Upper lobe of left lung (tissue), 4 donors: ENCODE results near the gene MARK3.

Source experiments
- CTCF ChIP-seq, 6 experiments: fragments of 450-650 bp in 4 of 6; fragments of 200-600 bp in 2 of 6; sonication (generic) in 2 of 6; IDR thresholded peaks; one replicate each; pipeline ENCODE4 v1.5.1; 2016 to 2019; ENCODE audit warnings: antibody characterized with exemption in 6 of 6
- EP300 ChIP-seq, 4 donors: sonication (generic); formaldehyde crosslinking; IDR thresholded peaks; one replicate each; pipeline ENCODE4 v1.5.1; 2017; ENCODE audit warnings: antibody characterized with exemption in 4 of 4, control low read depth in 2 of 4
- POLR2A ChIP-seq, 4 donors: fragments of 450-650 bp; IDR thresholded peaks; one replicate each; pipeline ENCODE4 v1.5.1; 2016 to 2017; ENCODE audit warnings: antibody characterized with exemption in 4 of 4, mild to moderate bottlenecking in 2 of 4
- POLR2AphosphoS5 ChIP-seq, 2 donors: sonication (generic); formaldehyde crosslinking; IDR thresholded peaks; one replicate each; pipeline ENCODE4 v1.5.1; 2017; ENCODE audit warnings: antibody characterized with exemption in 2 of 2

DNA sequence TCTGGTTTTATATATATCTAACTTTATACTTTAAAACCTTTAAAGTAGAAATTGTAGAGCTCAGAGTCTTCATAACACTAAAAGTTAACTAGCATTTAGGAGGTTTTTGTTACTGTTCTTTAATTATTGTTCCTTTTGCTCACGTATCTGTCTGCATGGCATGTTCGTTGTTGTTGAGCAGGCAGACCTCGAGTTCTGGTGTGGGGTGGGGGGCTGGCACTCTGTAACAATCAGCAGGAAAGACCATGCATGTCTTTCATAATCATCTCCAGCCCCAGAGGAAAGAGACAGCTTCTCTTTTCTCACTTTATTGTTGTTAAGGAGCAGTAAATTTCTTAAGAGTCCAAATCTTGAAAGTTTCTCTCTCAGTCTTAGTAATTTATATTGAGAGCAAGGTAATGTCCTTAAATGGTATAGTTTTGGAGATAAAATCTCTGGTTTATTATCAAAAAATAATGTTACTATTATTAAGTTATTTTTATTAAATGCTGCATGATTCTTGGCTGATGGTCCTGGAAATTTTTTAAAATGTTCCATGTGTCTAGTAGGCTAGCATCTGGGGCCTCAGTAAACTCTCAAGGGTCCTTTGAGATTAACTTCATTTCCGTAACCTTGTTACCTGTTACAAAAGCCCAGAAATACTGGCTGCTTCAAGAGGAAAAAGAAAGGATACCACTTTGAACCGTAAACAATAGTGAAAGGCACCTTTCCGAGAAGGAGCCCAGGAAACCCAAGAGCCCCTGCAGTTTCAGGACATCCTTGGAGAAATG is 107.1 kb downstream of the MARK3 start:
- no peak for TF ChIP-seq CTCF (IDR thresholded peaks at IDR 0.05)
- TF ChIP-seq POLR2A (IDR thresholded peaks at IDR 0.05), result no peak
- no peak for TF ChIP-seq POLR2AphosphoS5 (IDR thresholded peaks at IDR 0.05)
- TF ChIP-seq EP300 (IDR thresholded peaks at IDR 0.05), result peak in 1 of 4 donors; percentile 48
